Tibial artery (tissue), 4 donors: Measurements from ENCODE around the gene S100A5.
A peak's percentile ranks its signal among the peaks of the same experiment; 100 is the strongest.

Experiments used
- DNase-seq, 2 donors: peaks; one replicate each; pipeline ENCODE4 v3.0.0-alpha.2; 2019
- H3K27ac ChIP-seq, 2 donors: fragments of 200-600 bp; sonication (generic) in 1 of 2; 1 replicate in 1 of 2; 2 replicates in 1 of 2; pipeline ENCODE4 v1.5.1; 2018 to 2019; ENCODE audit warnings: mild to moderate bottlenecking in 1 of 2
- H3K27me3 ChIP-seq, 2 donors: fragments of 200-600 bp; sonication (generic) in 1 of 2; one replicate each; pipeline versions ENCODE4 v1.5.1 to v1.6.0; 2016 to 2019
- H3K36me3 ChIP-seq, 3 donors: fragments of 200-600 bp; sonication (generic) in 2 of 3; one replicate each; pipeline ENCODE4 v1.5.1; 2016 to 2019; ENCODE audit warnings: mild to moderate bottlenecking in 2 of 3
- H3K4me1 ChIP-seq, 4 donors: fragments of 200-600 bp; sonication (generic) in 2 of 4; 1 replicate in 3 of 4; 2 replicates in 1 of 4; pipeline ENCODE4 v1.5.1; 2016 to 2019
- H3K4me3 ChIP-seq, 2 donors: fragments of 200-600 bp; sonication (generic) in 1 of 2; 1 replicate in 1 of 2; 2 replicates in 1 of 2; pipeline ENCODE4 v1.5.1; 2018 to 2019; ENCODE audit warnings: mild to moderate bottlenecking in 2 of 2
- H3K9me3 ChIP-seq, 3 donors: fragments of 200-600 bp; sonication (generic) in 1 of 3; one replicate each; pipeline ENCODE4 v1.5.1; 2016 to 2019
- CTCF ChIP-seq, 2 experiments: fragments of 200-600 bp in 1 of 2; fragments of 450-650 bp in 1 of 2; IDR thresholded peaks; one replicate each; pipeline ENCODE4 v1.5.1; 2017 to 2019; ENCODE audit warnings: antibody characterized with exemption in 2 of 2, mild to moderate bottlenecking in 1 of 2, moderate library complexity in 1 of 2
- intact Hi-C: fragments of 100-400 bp; cut with DNase I; formaldehyde crosslinking; loops from one replicate; pipeline ENCODE4 v1.15.0; 2023; ENCODE audit warnings: low total_unique reads

S100A5 gene

DNA sequence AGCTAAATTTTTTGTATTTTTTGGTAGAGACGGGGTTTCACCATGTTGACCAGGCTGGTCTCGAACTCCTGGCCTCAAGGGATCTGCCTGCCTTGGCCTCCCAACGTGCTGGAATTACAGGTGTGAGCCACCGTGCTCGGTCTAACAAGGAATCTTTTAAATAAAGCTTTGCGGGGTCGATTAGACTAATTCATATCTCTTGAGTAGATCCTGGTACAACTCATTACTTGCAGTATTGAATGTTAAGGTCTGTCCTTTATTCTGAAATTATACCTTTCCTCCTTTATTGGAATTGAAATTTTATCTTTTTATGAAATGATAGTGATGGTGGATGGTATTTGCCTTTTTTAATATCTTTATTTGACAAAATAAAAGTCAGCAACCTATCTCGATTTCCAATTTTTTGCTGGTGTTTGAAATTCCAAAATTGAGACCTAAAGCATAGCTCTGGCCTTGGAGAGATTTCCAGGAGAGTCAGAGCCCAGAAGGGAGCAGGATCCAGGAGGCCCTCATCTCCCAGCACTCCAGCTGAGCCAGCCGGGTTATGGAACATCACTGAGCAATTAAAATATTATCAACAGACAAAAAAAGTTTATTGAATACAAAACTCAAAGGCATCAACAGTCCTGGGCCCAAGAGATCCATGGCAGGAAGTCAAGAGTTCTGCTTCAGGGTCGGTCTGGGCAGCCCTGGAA, 20.2 kb upstream of the S100A5 start:
- Histone ChIP-seq H3K27ac (no peak overlapping the region), H3K9me3 (no peaks in the 10 kb centered on the region), H3K36me3 (no peaks in the 10 kb centered on the region), H3K4me3 (no peak overlapping the region), H3K27me3 (no peaks in the 10 kb centered on the region), H3K4me1 (peaks cover 6 to 12% (median 8%) of the 10 kb centered on the region in 4 donors)
- DNase-seq: no peak
- no peak for TF ChIP-seq CTCF (IDR thresholded peaks at IDR 0.05)
- intact Hi-C loops: no loop called here

GRCh38 chr1:153560241-153560640, 19.5 kb upstream of the S100A5 start:
- intact Hi-C loops: no loop called here
- Histone ChIP-seq H3K27me3 (no peaks in the 10 kb centered on the region), H3K27ac (no peak overlapping the region), H3K4me3 (no peak overlapping the region), H3K4me1 (peaks cover 0 to 5% (median 1%) of the 10 kb centered on the region in 4 donors), H3K36me3 (no peaks in the 10 kb centered on the region), H3K9me3 (no peaks in the 10 kb centered on the region)
- no peak for DNase-seq
- no peak for TF ChIP-seq CTCF (IDR thresholded peaks at IDR 0.05)

GRCh38 chr1:153557877-153558276, 17.1 kb upstream of the S100A5 start:
- Histone ChIP-seq H3K27ac (no peak overlapping the region), H3K9me3 (no peaks in the 10 kb centered on the region), H3K36me3 (no peaks in the 10 kb centered on the region), H3K27me3 (no peaks in the 10 kb centered on the region), H3K4me3 (no peak overlapping the region), H3K4me1 (peaks cover 0 to 20% (median 20%) of the 10 kb centered on the region in 4 donors)
- intact Hi-C loops: no loop called here
- TF ChIP-seq CTCF (IDR thresholded peaks at IDR 0.05): no peak
- no peak for DNase-seq

- no peak for TF ChIP-seq CTCF (IDR thresholded peaks at IDR 0.05)
- no peaks in the 10 kb centered on the region for H3K27me3 ChIP-seq
Measured at GRCh38 chr1:153556348-153556747, 15.6 kb upstream of the S100A5 start.

DNA sequence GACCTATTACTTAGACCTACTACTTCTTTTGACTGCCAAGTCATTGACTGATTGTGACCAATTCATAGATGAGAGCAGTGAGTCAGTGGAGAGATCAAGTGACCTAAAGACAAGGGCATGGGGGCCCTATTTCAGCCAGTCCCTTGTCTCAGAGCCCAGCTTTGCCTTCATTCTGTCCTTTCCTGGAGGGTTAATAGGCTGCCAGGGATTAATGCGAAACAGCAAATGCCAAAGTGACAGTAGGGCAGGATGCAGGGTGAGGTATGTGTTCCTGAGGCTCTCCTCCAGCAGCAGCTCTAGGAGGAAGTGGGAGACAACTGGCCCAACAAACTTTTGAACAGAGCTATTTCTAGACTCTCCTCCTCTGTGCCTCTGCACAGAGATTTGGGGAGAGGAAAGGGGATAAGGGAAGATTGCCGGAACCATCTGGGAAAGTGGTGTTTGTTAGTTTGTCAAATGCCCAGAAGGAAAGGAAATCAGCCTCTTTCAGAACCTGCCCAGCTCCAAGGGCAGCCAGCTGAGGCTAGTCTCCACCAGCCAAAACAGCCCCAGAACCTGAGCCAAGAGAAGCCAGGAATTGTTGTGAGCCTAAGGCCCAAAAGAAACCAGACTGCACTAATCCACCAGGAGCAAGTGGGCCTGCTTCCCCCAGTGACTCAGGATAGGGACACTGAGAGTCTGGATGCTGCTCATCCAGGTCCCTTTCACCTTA, 13.3 kb upstream of the S100A5 start:
- H3K27me3 ChIP-seq: no peaks in the 10 kb centered on the region
- H3K4me3 ChIP-seq: no peak overlapping the region
- peak; percentile 20 to 71 for DNase-seq
- H3K4me1 ChIP-seq: peaks cover 6 to 42% (median 36%) of the 10 kb centered on the region in 4 donors
- H3K27ac ChIP-seq: peak overlapping the region; percentile 70 to 73
- intact Hi-C loops: no loop called here
- TF ChIP-seq CTCF (IDR thresholded peaks at IDR 0.05): no peak
- no peaks in the 10 kb centered on the region for H3K36me3 ChIP-seq
- H3K9me3 ChIP-seq: no peaks in the 10 kb centered on the region

More at GRCh38 chr1:153556348-153556747, 15.6 kb upstream of the S100A5 start:
- no peak overlapping the region for H3K4me3 ChIP-seq
- intact Hi-C loops: no loop called here
- DNase-seq: no peak
- H3K27ac ChIP-seq: no peak overlapping the region
- H3K36me3 ChIP-seq: no peaks in the 10 kb centered on the region
- H3K4me1 ChIP-seq: peaks cover 0 to 22% (median 20%) of the 10 kb centered on the region in 4 donors
- H3K9me3 ChIP-seq: no peaks in the 10 kb centered on the region
